GM19397 (cell line): ENCODE results near the gene RPL39L.

Source experiments
- ATAC-seq: cut with Tn5 transposase; IDR thresholded peaks from one replicate; pipeline ENCODE4 v1.9.1; 2021; ENCODE audit warnings: mild to moderate bottlenecking, moderate library complexity; ENCODE audit not compliant: unreplicated experiment

Gene RPL39L

GRCh38 chr3:187072102-187072501 is 67.2 kb downstream of the RPL39L start:
- no peak for ATAC-seq
